Upper lobe of right lung (tissue), 1 donor: ENCODE data around the gene PPL. TPM values are rescaled to one million over a fixed set of nuclear protein-coding genes. Genes with fewer than 3 reads are reported as not detected.

ENCODE experiments used
- ATAC-seq: fragments of 200-7000 bp; cut with Tn5 transposase; one replicate; pipeline ENCODE4 v1.9.1; 2020; ENCODE audit warnings: mild to moderate bottlenecking, moderate library complexity
- DNase-seq: peaks from one replicate; pipeline ENCODE4 v3.0.0-alpha.2; 2020
- H3K27ac ChIP-seq: fragments of 200-600 bp; one replicate; pipeline ENCODE4 v1.8.0; 2022
- H3K27me3 ChIP-seq: fragments of 200-600 bp; one replicate; pipeline ENCODE4 v1.8.0; 2022; ENCODE audit warnings: mild to moderate bottlenecking
- H3K36me3 ChIP-seq: fragments of 200-600 bp; one replicate; pipeline ENCODE4 v1.8.0; 2022
- H3K4me1 ChIP-seq: fragments of 200-600 bp; one replicate; pipeline ENCODE4 v1.8.0; 2022
- H3K4me3 ChIP-seq: fragments of 200-600 bp; one replicate; pipeline ENCODE4 v1.8.0; 2022; ENCODE audit warnings: mild to moderate bottlenecking
- H3K9me3 ChIP-seq: fragments of 200-600 bp; one replicate; pipeline ENCODE4 v1.8.0; 2022
- intact Hi-C: fragments of 100-400 bp; cut with DNase I; formaldehyde crosslinking; loops from one replicate; pipeline ENCODE4 v1.11.0; 2022
- total RNA-seq: library from RNA; stranded (reverse); fragmentation: NEBNext Ultra II Directional; extraction: Animal tissue kit (Norgen Biotek cat#: 25700); gene quantifications from one replicate; pipeline ENCODE4 v1.2.1, GENCODE V29; 2021
- TF ChIP-seq, protein P1 (sequence below): fragments of 200-600 bp; IDR thresholded peaks from one replicate; pipeline ENCODE4 v1.8.0; 2022; ENCODE audit warnings: antibody characterized with exemption
- donor health status: DM: no; HTN: yes; CAD: no; lungs with severe emphysema.

PPL gene
- total RNA-seq, 1 donor from 2014 or later, result 78.1 TPM

DNA sequence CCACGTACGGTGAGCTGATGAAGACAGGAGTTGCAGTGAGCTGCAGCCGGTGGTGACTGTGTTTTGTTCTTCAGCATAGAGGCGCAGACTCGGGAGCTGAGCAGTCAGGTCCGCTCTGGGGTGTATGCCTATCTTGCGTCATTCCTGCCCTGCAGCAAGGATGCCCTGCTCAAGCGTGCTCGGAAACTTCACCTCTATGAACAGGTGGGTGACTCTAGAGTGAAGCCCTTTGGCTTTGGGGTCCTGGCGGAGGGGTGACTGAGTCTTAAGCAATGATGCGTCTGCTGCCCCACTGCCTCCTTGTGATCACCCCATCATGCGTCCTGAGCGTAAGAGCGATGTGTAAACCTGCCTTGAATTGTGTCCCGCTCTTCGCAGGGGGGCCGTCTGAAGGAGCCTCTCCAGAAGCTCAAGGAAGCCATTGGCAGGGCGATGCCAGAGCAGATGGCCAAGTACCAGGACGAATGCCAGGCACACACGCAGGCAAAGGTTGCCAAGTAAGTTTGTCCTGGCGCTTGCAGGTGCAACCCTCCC, 66.7 kb downstream of the PPL start:
- DNase-seq, result peak; percentile 87
- no peaks in the 10 kb centered on the region for H3K27me3 ChIP-seq
- H3K4me1 ChIP-seq, result peaks cover 5% of the 10 kb centered on the region
- H3K4me3 ChIP-seq, result no peak overlapping the region
- no peaks in the 10 kb centered on the region for H3K9me3 ChIP-seq
- H3K27ac ChIP-seq, result no peak overlapping the region
- peaks cover 70% of the 10 kb centered on the region for H3K36me3 ChIP-seq
- intact Hi-C loops, result no loop called here
- ATAC-seq, result peak; percentile 70
- TF ChIP-seq, protein P1, sequence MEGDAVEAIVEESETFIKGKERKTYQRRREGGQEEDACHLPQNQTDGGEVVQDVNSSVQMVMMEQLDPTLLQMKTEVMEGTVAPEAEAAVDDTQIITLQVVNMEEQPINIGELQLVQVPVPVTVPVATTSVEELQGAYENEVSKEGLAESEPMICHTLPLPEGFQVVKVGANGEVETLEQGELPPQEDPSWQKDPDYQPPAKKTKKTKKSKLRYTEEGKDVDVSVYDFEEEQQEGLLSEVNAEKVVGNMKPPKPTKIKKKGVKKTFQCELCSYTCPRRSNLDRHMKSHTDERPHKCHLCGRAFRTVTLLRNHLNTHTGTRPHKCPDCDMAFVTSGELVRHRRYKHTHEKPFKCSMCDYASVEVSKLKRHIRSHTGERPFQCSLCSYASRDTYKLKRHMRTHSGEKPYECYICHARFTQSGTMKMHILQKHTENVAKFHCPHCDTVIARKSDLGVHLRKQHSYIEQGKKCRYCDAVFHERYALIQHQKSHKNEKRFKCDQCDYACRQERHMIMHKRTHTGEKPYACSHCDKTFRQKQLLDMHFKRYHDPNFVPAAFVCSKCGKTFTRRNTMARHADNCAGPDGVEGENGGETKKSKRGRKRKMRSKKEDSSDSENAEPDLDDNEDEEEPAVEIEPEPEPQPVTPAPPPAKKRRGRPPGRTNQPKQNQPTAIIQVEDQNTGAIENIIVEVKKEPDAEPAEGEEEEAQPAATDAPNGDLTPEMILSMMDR, result no peak

DNA sequence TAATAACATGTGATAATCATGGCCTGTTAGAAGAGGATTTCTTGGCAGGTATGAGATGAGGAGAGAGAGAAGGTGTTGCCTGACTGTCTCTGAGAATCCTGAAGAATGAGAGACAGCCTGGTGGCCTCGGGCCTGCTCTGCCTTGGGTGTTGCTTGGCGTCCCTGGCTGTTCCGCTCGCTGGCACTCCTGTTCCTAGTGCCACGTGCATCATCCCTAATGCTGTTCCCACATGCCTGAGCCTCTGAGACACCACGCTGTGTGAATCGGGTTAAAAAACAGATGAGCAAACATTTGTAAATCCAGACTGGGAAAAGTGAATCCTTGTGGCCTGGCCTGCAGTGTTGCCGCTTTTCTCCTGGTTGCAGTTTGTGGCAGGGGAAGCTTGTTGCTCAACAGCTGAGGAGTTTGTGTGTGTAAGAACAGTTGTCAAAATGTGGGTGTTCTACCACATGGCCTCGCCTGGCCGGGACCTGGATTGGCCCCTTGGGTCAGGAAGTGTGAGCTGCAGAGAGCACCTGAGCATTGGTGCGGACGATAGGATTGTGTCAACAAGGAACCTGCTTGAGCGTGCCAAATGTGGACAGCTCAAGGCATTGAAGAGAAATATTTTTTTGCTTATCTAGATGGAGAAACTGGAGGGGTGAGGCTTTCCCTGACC, 67.7 kb downstream of the PPL start:
- Histone ChIP-seq H3K27ac (no peak overlapping the region), H3K27me3 (no peaks in the 10 kb centered on the region), H3K4me1 (peaks cover 8% of the 10 kb centered on the region), H3K4me3 (no peak overlapping the region), H3K9me3 (no peaks in the 10 kb centered on the region), H3K36me3 (peaks cover 65% of the 10 kb centered on the region)
- TF ChIP-seq, protein P1, result no peak
- DNase-seq (no peak), ATAC-seq (peak; percentile 70)
- intact Hi-C loops, result no loop called here

GRCh38 chr16:4868535-4868934, 68.4 kb downstream of the PPL start:
- no peak overlapping the region for H3K27ac ChIP-seq

DNA sequence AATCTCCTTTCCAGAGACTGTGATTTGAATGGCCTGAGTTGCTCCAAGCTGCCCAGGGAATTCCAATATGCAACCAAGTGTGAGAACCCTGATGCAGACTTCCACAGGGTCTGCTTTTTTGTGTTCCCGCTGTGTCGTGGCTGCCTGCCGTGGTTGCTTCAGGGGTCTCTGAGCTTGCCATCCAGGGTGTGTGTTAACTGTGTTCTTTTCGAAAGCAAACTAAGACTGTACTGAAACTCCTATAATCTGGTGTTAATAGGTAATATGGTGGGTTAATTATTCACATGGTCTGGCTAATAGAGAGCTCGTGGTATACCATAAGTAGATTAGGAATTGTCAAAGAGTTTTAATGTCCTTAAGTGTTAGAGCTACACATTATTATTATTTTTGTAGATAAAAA, 68.9 kb downstream of the PPL start:
- DNase-seq (no peak), ATAC-seq (no peak)
- TF ChIP-seq, protein P1, result no peak
- Histone ChIP-seq H3K27me3 (no peaks in the 10 kb centered on the region), H3K36me3 (peaks cover 61% of the 10 kb centered on the region), H3K4me1 (peaks cover 14% of the 10 kb centered on the region), H3K9me3 (no peaks in the 10 kb centered on the region), H3K4me3 (no peak overlapping the region), H3K27ac (no peak overlapping the region)
- intact Hi-C loops, result no loop called here

More at GRCh38 chr16:4868535-4868934, 68.4 kb downstream of the PPL start:
- Histone ChIP-seq H3K9me3 (no peaks in the 10 kb centered on the region), H3K4me1 (peaks cover 14% of the 10 kb centered on the region), H3K27me3 (no peaks in the 10 kb centered on the region), H3K4me3 (no peak overlapping the region), H3K36me3 (peaks cover 61% of the 10 kb centered on the region)
- TF ChIP-seq, protein P1, result no peak
- ATAC-seq (no peak), DNase-seq (no peak)
- intact Hi-C loops, result no loop called here

GRCh38 chr16:4866586-4866985, 70.4 kb downstream of the PPL start:
- Histone ChIP-seq H3K27ac (no peak overlapping the region), H3K9me3 (no peaks in the 10 kb centered on the region), H3K4me3 (no peak overlapping the region), H3K4me1 (peaks cover 18% of the 10 kb centered on the region), H3K27me3 (no peaks in the 10 kb centered on the region), H3K36me3 (peaks cover 61% of the 10 kb centered on the region)
- TF ChIP-seq, protein P1, result no peak
- DNase-seq, result no peak
- intact Hi-C loops, result no loop called here
- no peak for ATAC-seq
